Gastrocnemius medialis (tissue), 4 donors: ENCODE data around the gene ARSG. TPM values are rescaled to one million over a fixed set of nuclear protein-coding genes. Genes with fewer than 3 reads are reported as not detected.

Source experiments
- ATAC-seq, 2 donors: fragments of 150-250 bp; one replicate each; pipeline ENCODE4 v1.9.1; 2016
- DNase-seq, 2 donors: peaks; one replicate each; pipeline ENCODE4 v3.0.0-alpha.2; 2019
- H3K27ac ChIP-seq, 4 donors: fragments of 200-600 bp; sonication (generic); 1 replicate in 1 of 4; 2 replicates in 3 of 4; pipeline ENCODE4 v1.5.1; 2016 to 2018; ENCODE audit warnings: mild to moderate bottlenecking in 2 of 4, moderate library complexity in 1 of 4
- H3K27me3 ChIP-seq, 3 donors: fragments of 200-600 bp; sonication (generic) in 2 of 3; 1 replicate in 1 of 3; 2 replicates in 2 of 3; pipeline versions ENCODE4 v1.5.1 to v1.6.0; 2016 to 2019; ENCODE audit warnings: mild to moderate bottlenecking in 1 of 3, moderate library complexity in 1 of 3
- H3K36me3 ChIP-seq, 2 donors: fragments of 200-600 bp; sonication (generic) in 1 of 2; one replicate each; pipeline ENCODE4 v1.5.1; 2017 to 2018
- H3K4me1 ChIP-seq, 2 donors: fragments of 200-600 bp; sonication (generic) in 1 of 2; one replicate each; pipeline ENCODE4 v1.5.1; 2016 to 2017; ENCODE audit warnings: mild to moderate bottlenecking in 2 of 2
- H3K4me3 ChIP-seq, 4 donors: fragments of 200-600 bp; sonication (generic) in 3 of 4; 1 replicate in 1 of 4; 2 replicates in 3 of 4; pipeline ENCODE4 v1.5.1; 2016 to 2019; ENCODE audit warnings: mild to moderate bottlenecking in 2 of 4
- H3K9me3 ChIP-seq, 3 donors: fragments of 200-600 bp; sonication (generic) in 2 of 3; 1 replicate in 1 of 3; 2 replicates in 2 of 3; pipeline ENCODE4 v1.5.1; 2016 to 2019
- POLR2A ChIP-seq, 2 donors: fragments of 450-650 bp; IDR thresholded peaks; one replicate each; pipeline ENCODE4 v1.6.1; 2017; ENCODE audit warnings: antibody characterized with exemption in 2 of 2, mild to moderate bottlenecking in 2 of 2, moderate library complexity in 2 of 2
- in situ Hi-C, 4 donors: fragments of 200-750 bp; cut with MboI; loops; one replicate each; pipeline versions ENCODE4 v1.15.0 to v1.8.0; 2017; ENCODE audit warnings: low sequenced_read_pairs in 4 of 4
- intact Hi-C: fragments of 100-400 bp; cut with DNase I; formaldehyde crosslinking; loops from one replicate; pipeline ENCODE4 v1.15.1; 2023; ENCODE audit warnings: low total_unique reads
- total RNA-seq, 4 donors: library from RNA; depleted of rRNA; stranded (reverse); fragments of >200 nt; gene quantifications; one replicate each; pipeline versions ENCODE4 v1.1.0 to v1.2.3, GENCODE V29; 2016
- TF ChIP-seq, protein P1 (sequence below), 5 experiments: fragments of 450-650 bp in 3 of 5; fragments of 200-600 bp in 2 of 5; sonication (generic) in 2 of 5; IDR thresholded peaks in 4 of 5; conservative IDR thresholded peaks in 1 of 5; 1 replicate in 4 of 5; 2 replicates in 1 of 5; pipeline ENCODE4 v1.5.1; 2016 to 2019; ENCODE audit warnings: antibody characterized with exemption in 5 of 5, mild to moderate bottlenecking in 3 of 5, moderate library complexity in 3 of 5

The ARSG gene
- total RNA-seq, 4 donors from 2014 or later, result 3.3 to 6.1 (median 5.4) TPM

DNA sequence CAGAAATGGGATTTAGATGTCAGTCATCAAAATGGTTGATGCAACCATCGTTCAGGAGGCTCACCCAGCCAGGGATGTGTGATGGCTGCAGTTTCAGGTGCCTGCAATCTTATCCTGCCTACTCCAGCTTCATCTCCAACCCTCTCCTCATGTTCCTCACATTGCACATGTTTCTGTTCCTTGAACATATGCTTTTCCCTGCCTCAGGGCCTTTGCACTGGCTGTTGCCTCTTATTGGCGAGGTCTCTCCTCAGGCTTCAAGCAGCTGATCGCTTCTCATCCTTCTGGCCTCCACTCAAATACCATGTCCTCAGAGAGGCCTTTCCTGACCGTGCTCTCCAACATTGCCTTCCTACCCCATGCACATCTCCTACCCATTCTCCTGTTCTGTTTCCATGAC is 24.6 kb downstream of the ARSG start:
- DNase-seq (no peak), ATAC-seq (no peak)
- peaks cover 38 to 52% of the 10 kb centered on the region in 2 donors for H3K4me1 ChIP-seq
- no peak for TF ChIP-seq POLR2A (IDR thresholded peaks at IDR 0.05)
- TF ChIP-seq, protein P1, sequence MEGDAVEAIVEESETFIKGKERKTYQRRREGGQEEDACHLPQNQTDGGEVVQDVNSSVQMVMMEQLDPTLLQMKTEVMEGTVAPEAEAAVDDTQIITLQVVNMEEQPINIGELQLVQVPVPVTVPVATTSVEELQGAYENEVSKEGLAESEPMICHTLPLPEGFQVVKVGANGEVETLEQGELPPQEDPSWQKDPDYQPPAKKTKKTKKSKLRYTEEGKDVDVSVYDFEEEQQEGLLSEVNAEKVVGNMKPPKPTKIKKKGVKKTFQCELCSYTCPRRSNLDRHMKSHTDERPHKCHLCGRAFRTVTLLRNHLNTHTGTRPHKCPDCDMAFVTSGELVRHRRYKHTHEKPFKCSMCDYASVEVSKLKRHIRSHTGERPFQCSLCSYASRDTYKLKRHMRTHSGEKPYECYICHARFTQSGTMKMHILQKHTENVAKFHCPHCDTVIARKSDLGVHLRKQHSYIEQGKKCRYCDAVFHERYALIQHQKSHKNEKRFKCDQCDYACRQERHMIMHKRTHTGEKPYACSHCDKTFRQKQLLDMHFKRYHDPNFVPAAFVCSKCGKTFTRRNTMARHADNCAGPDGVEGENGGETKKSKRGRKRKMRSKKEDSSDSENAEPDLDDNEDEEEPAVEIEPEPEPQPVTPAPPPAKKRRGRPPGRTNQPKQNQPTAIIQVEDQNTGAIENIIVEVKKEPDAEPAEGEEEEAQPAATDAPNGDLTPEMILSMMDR (IDR thresholded peaks at IDR 0.05 in 4 of 5, conservative IDR thresholded peaks at IDR 0.05 in 1 of 5), result no peak
- no peak overlapping the region for H3K4me3 ChIP-seq
- in situ Hi-C loops, result no loop called here
- intact Hi-C loops, result no loop called here
- no peaks in the 10 kb centered on the region for H3K27me3 ChIP-seq
- no peaks in the 10 kb centered on the region for H3K36me3 ChIP-seq
- H3K27ac ChIP-seq, result no peak overlapping the region
- H3K9me3 ChIP-seq, result no peaks in the 10 kb centered on the region

GRCh38 chr17:68317458-68317857 is 26.2 kb downstream of the ARSG start:
- Histone ChIP-seq H3K36me3 (no peaks in the 10 kb centered on the region), H3K27me3 (no peaks in the 10 kb centered on the region), H3K9me3 (no peaks in the 10 kb centered on the region), H3K4me1 (peaks cover 38 to 52% of the 10 kb centered on the region in 2 donors), H3K27ac (peak overlapping the region; percentile 94 to 99 (median 95)), H3K4me3 (no peak overlapping the region)
- TF ChIP-seq POLR2A (IDR thresholded peaks at IDR 0.05), result no peak
- TF ChIP-seq, protein P1 (IDR thresholded peaks at IDR 0.05 in 4 of 5, conservative IDR thresholded peaks at IDR 0.05 in 1 of 5), result no peak
- in situ Hi-C loops (no loop called here), intact Hi-C loops (no loop called here)
- DNase-seq (no peak), ATAC-seq (no peak)

GRCh38 chr17:68318103-68318991 is 27.1 kb downstream of the ARSG start:
- intact Hi-C loops, result loop anchor here (1.0 to 2.0 kb wide), 2 partner anchors 21 to 200 kb away; no protein-coding TSS in a partner anchor
- ATAC-seq, result peak; percentile 83
- H3K27ac ChIP-seq, result peak overlapping the region; percentile 94 to 99 (median 95)

GRCh38 chr17:68319410-68320162 is 28.3 kb downstream of the ARSG start:
- Histone ChIP-seq H3K9me3 (no peaks in the 10 kb centered on the region), H3K27ac (peak overlapping the region; percentile 94 to 99 (median 95)), H3K4me3 (peak overlapping the region in 2 of 4 donors; percentile 12 to 21), H3K27me3 (no peaks in the 10 kb centered on the region), H3K36me3 (no peaks in the 10 kb centered on the region), H3K4me1 (peaks cover 51 to 54% of the 10 kb centered on the region in 2 donors)
- intact Hi-C loops (loop anchor here (1.0 to 2.0 kb wide), 2 partner anchors 59 to 199 kb away; no protein-coding TSS in a partner anchor), in situ Hi-C loops (loop anchor here in 1 of 4 donors (5.0 kb wide), 1 partner anchor 58 kb away; no protein-coding TSS in a partner anchor)
- peak; percentile 64 to 69 for ATAC-seq
- peak; percentile 78 to 86 for DNase-seq
- TF ChIP-seq, protein P1 (IDR thresholded peaks at IDR 0.05 in 4 of 5, conservative IDR thresholded peaks at IDR 0.05 in 1 of 5), result no peak
- TF ChIP-seq POLR2A (IDR thresholded peaks at IDR 0.05), result peak; percentile 83 to 95

More at GRCh38 chr17:68318103-68318991, 27.1 kb downstream of the ARSG start:
- no peaks in the 10 kb centered on the region for H3K36me3 ChIP-seq
- H3K4me1 ChIP-seq, result peaks cover 46 to 51% of the 10 kb centered on the region in 2 donors
- H3K9me3 ChIP-seq, result no peaks in the 10 kb centered on the region
- TF ChIP-seq POLR2A (IDR thresholded peaks at IDR 0.05), result peak; percentile 31 to 50
- TF ChIP-seq, protein P1 (IDR thresholded peaks at IDR 0.05 in 4 of 5, conservative IDR thresholded peaks at IDR 0.05 in 1 of 5), result peak in 1 of 5 experiments; percentile 8
- in situ Hi-C loops, result no loop called here
- DNase-seq, result peak; percentile 90 to 93
- no peak overlapping the region for H3K4me3 ChIP-seq
- no peaks in the 10 kb centered on the region for H3K27me3 ChIP-seq
